Thyroid gland (tissue), 4 donors: Measurements from ENCODE around the gene FSTL4.

Experiments used
- CTCF ChIP-seq, 6 experiments: fragments of 200-600 bp in 3 of 6; fragments of 450-650 bp in 3 of 6; sonication (generic) in 3 of 6; IDR thresholded peaks; one replicate each; pipeline ENCODE4 v1.5.1; 2016 to 2019; ENCODE audit warnings: antibody characterized with exemption in 6 of 6, mild to moderate bottlenecking in 2 of 6, inconsistent platforms in 1 of 6, moderate library complexity in 1 of 6
- POLR2A ChIP-seq, 2 donors: fragments of 450-650 bp; IDR thresholded peaks; one replicate each; pipeline ENCODE4 v1.6.1; 2017; ENCODE audit warnings: antibody characterized with exemption in 2 of 2, mild to moderate bottlenecking in 2 of 2, moderate library complexity in 1 of 2

- TF ChIP-seq POLR2A (IDR thresholded peaks at IDR 0.05): no peak
- TF ChIP-seq CTCF (IDR thresholded peaks at IDR 0.05): no peak
Measured at GRCh38 chr5:133294380-133294779, 318.0 kb downstream of the FSTL4 start.
